Endothelial cell of umbilical vein (primary cell): ENCODE data around the gene ALK. TPM values are rescaled to one million over a fixed set of nuclear protein-coding genes. Genes with fewer than 3 reads are reported as not detected.

Experiments used
- BruUV-seq: library from RNA; stranded (reverse); fragments of 400-500 nt; replicated peaks from 2 replicates; lab custom pipeline; 2021; lab: Mats Ljungman, UMichigan
- CTCF ChIA-PET: fragments of 300-600, 350-600 bp; sonication (Branson Sonifier 250); formaldehyde crosslinking; loops from one replicate; lab custom pipeline; 2021; ENCODE audit warnings: antibody characterized with exemption, inconsistent platforms; lab: Charles Lee
- POLR2A ChIA-PET: fragments of 300-600, 350-600 bp; sonication (Branson Sonifier 250); formaldehyde crosslinking; loops from one replicate; lab custom pipeline; 2021; ENCODE audit warnings: antibody characterized with exemption, inconsistent platforms; lab: Charles Lee
- DNase-seq: peaks from one replicate; pipeline ENCODE4 v3.0.0-alpha.2; 2011; ENCODE audit warnings: low read depth, low spot score
- FAIRE-seq: peaks from 2 replicates; lab custom pipeline; 2011; peaks lifted over from hg19 to GRCh38; lab: Jason Lieb, UNC
- H2AFZ ChIP-seq: 2 replicates; pipeline ENCODE4 v1.6.0; 2012; ENCODE audit warnings: low read depth, low read length, control low read depth, inconsistent platforms
- H3K27ac ChIP-seq: 2 replicates; pipeline ENCODE4 v1.5.1; 2011; ENCODE audit warnings: low read depth, mild to moderate bottlenecking, control low read depth, low read length, moderate library complexity; ENCODE audit not compliant: insufficient read depth
- H3K27me3 ChIP-seq, 2 experiments: 2 replicates each; pipeline versions ENCODE4 v1.6.0 to v1.6.1; 2011; ENCODE audit warnings: low read length in 2 of 2, mixed read lengths in 1 of 2; ENCODE audit not compliant: control insufficient read depth in 2 of 2, insufficient read depth in 2 of 2
- H3K36me3 ChIP-seq, 2 experiments: 2 replicates in 1 of 2; 3 replicates in 1 of 2; pipeline ENCODE4 v1.5.1; 2011; ENCODE audit warnings: low read length in 2 of 2, mild to moderate bottlenecking in 1 of 2, moderate library complexity in 1 of 2; ENCODE audit not compliant: control insufficient read depth in 2 of 2, insufficient read depth in 2 of 2; ENCODE audit errors: extremely low read depth in 1 of 2
- H3K4me1 ChIP-seq: 3 replicates; pipeline ENCODE4 v1.5.1; 2011; ENCODE audit warnings: mild to moderate bottlenecking, low read length; ENCODE audit not compliant: control insufficient read depth, insufficient read depth; ENCODE audit errors: extremely low read depth
- H3K4me2 ChIP-seq: 2 replicates; pipeline ENCODE4 v1.6.1; 2011; ENCODE audit warnings: low read length, control low read depth, mixed read lengths; ENCODE audit not compliant: insufficient read depth
- H3K4me3 ChIP-seq, 3 experiments: fragments of 200-600 bp in 1 of 3; sonication (generic), shearing (Covaris generic) in 1 of 3; replicated peaks in 1 of 3; 2 replicates each; pipeline ENCODE4 v1.5.1; 2011 to 2016; ENCODE audit warnings: control low read depth in 3 of 3, low read length in 3 of 3, mild to moderate bottlenecking in 2 of 3, inconsistent platforms in 1 of 3, low read depth in 1 of 3, moderate library complexity in 1 of 3; ENCODE audit not compliant: insufficient read depth in 1 of 3
- H3K79me2 ChIP-seq: 2 replicates; pipeline ENCODE4 v1.6.0; 2012; ENCODE audit warnings: low read length, inconsistent platforms; ENCODE audit not compliant: control insufficient read depth, insufficient read depth
- H3K9ac ChIP-seq: replicated peaks from 2 replicates; pipeline ENCODE3; 2011; ENCODE audit warnings: low read length, control low read depth; ENCODE audit not compliant: insufficient read depth; ENCODE audit errors: extremely low read depth
- H3K9me1 ChIP-seq: replicated peaks from 3 replicates; pipeline ENCODE4 v1.6.0; 2011; ENCODE audit warnings: mild to moderate bottlenecking, low read length; ENCODE audit not compliant: control insufficient read depth, insufficient read depth; ENCODE audit errors: extremely low read depth
- H3K9me3 ChIP-seq: replicated peaks from 2 replicates; pipeline ENCODE4 v1.5.1; 2012; ENCODE audit warnings: low read length, inconsistent platforms; ENCODE audit not compliant: control insufficient read depth, insufficient read depth
- H4K20me1 ChIP-seq: replicated peaks from 2 replicates; pipeline ENCODE3; 2011; ENCODE audit warnings: mild to moderate bottlenecking, low read length; ENCODE audit not compliant: control insufficient read depth, insufficient read depth; ENCODE audit errors: extremely low read depth
- EZH2 ChIP-seq: IDR thresholded peaks from 2 replicates; pipeline ENCODE4 v1.6.1; 2012; ENCODE audit warnings: borderline replicate concordance, low read depth, mild to moderate bottlenecking, moderate library complexity, low read length, inconsistent platforms; ENCODE audit not compliant: severe bottlenecking
- FOS ChIP-seq: IDR thresholded peaks from 2 replicates; pipeline ENCODE4 v1.6.1; 2011; ENCODE audit warnings: mild to moderate bottlenecking, low read length, moderate library complexity, borderline replicate concordance; ENCODE audit not compliant: insufficient read depth
- GATA2 ChIP-seq: IDR thresholded peaks from 2 replicates; pipeline ENCODE4 v1.7.0; 2011; ENCODE audit warnings: low read depth, mild to moderate bottlenecking, moderate library complexity, mixed read lengths, low read length; ENCODE audit not compliant: insufficient read length, insufficient read depth
- JUN ChIP-seq: IDR thresholded peaks from 2 replicates; pipeline ENCODE4 v1.6.1; 2011; ENCODE audit warnings: borderline replicate concordance, low read depth; ENCODE audit not compliant: insufficient read length, insufficient read depth
- MYC ChIP-seq: IDR thresholded peaks from one replicate; pipeline ENCODE4 v1.6.1; 2011; ENCODE audit warnings: mild to moderate bottlenecking, low read depth, low read length
- POLR2A ChIP-seq: IDR thresholded peaks from 2 replicates; pipeline ENCODE4 v1.6.1; 2012; ENCODE audit warnings: low read depth, mild to moderate bottlenecking, control low read depth, low read length
- POLR2AphosphoS5 ChIP-seq: IDR thresholded peaks from 2 replicates; pipeline ENCODE4 v1.6.1; 2012; ENCODE audit warnings: low read depth, mild to moderate bottlenecking, control low read depth, low read length, moderate library complexity; ENCODE audit not compliant: insufficient read depth
- dilution Hi-C: fragments of 300-500 bp; cut with MboI; formaldehyde crosslinking; loops from one replicate; pipeline ENCODE4 v1.15.0; 2019; ENCODE audit warnings: low sequenced_read_pairs; ENCODE audit not compliant: extremely low pct_ligation_motif_present
- intact Hi-C: fragments of 100-400 bp; cut with micrococcal nuclease; formaldehyde crosslinking; loops from one replicate; pipeline ENCODE4 v1.10.0; 2022
- polyA plus RNA-seq, 4 experiments: library from polyadenylated mRNA; depleted of rRNA in 3 of 4; stranded (reverse) in 3 of 4; unstranded in 1 of 4; fragments of >200 nt; gene quantifications; 2 replicates each; pipeline versions ENCODE4 v1.2.1 to v1.2.3, GENCODE V29; 2011 to 2012; ENCODE audit warnings: missing spikeins in 1 of 4
- total RNA-seq: library from RNA; stranded (reverse); gene quantifications from 2 replicates; pipeline ENCODE4 v1.2.3, GENCODE V29; 2021
- TF ChIP-seq, protein P1 (sequence below), 2 donors: IDR thresholded peaks; 1 replicate in 1 of 2; 2 replicates in 1 of 2; pipeline ENCODE4 v1.5.1; 2011; ENCODE audit warnings: low read length in 2 of 2, mild to moderate bottlenecking in 2 of 2, moderate library complexity in 2 of 2, control low read depth in 1 of 2, inconsistent platforms in 1 of 2, low read depth in 1 of 2; ENCODE audit not compliant: insufficient read depth in 1 of 2; ENCODE audit errors: extremely low read depth in 1 of 2
- TF ChIP-seq, protein P2 (sequence below): IDR thresholded peaks from 2 replicates; pipeline ENCODE4 v1.6.1; 2011; ENCODE audit not compliant: insufficient read depth, insufficient read length

ALK gene
- total and polyA plus RNA-seq, 2 donors (not counting 3 experiments of a cell fraction or from before 2014, with no cell fraction given): not detected

DNA sequence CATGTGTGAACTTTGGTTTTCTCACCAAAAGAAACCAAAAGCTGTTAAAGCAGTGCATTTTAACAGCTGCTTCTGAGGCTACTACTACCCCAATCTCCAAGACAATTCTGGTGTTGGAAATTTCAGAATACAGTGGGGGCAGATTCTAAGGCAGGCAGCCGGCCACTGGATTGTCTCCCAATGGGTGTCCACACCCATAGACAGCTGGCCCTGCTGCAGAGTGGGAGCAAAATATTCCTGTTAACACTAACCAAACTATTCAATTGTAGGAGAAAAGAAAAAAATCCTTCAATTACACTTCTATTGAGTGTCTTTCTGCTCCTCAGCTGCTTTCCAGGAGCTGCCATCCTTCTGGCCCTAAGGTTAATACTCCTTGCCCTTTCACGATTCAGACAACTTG is 223.7 kb downstream of the ALK start:
- FAIRE-seq (no peak), DNase-seq (no peak)
- no peaks in the 10 kb centered on the region for H3K4me1 ChIP-seq
- intact Hi-C loops (no loop called here), dilution Hi-C loops (no loop called here)
- peaks cover 3% of the 10 kb centered on the region for H3K9me3 ChIP-seq
- CTCF ChIA-PET: no interaction called here
- H3K4me2 ChIP-seq: no peak overlapping the region
- H3K9me1 ChIP-seq: no peaks in the 10 kb centered on the region
- no peaks in the 10 kb centered on the region for H3K27me3 ChIP-seq
- H2AFZ ChIP-seq: no peak overlapping the region
- TF ChIP-seq, protein P1, sequence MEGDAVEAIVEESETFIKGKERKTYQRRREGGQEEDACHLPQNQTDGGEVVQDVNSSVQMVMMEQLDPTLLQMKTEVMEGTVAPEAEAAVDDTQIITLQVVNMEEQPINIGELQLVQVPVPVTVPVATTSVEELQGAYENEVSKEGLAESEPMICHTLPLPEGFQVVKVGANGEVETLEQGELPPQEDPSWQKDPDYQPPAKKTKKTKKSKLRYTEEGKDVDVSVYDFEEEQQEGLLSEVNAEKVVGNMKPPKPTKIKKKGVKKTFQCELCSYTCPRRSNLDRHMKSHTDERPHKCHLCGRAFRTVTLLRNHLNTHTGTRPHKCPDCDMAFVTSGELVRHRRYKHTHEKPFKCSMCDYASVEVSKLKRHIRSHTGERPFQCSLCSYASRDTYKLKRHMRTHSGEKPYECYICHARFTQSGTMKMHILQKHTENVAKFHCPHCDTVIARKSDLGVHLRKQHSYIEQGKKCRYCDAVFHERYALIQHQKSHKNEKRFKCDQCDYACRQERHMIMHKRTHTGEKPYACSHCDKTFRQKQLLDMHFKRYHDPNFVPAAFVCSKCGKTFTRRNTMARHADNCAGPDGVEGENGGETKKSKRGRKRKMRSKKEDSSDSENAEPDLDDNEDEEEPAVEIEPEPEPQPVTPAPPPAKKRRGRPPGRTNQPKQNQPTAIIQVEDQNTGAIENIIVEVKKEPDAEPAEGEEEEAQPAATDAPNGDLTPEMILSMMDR (IDR thresholded peaks at IDR 0.05; ENCODE audit: extremely low read depth in 1 of 2, insufficient read depth in 1 of 2, low read depth in 1 of 2, low read length in 2 of 2): no peak
- TF ChIP-seq, protein P2, sequence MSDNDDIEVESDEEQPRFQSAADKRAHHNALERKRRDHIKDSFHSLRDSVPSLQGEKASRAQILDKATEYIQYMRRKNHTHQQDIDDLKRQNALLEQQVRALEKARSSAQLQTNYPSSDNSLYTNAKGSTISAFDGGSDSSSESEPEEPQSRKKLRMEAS: no peak
- TF ChIP-seq MYC (no peak), EZH2 (no peak), POLR2AphosphoS5 (no peak), FOS (no peak), GATA2 (no peak), JUN (no peak), POLR2A (no peak)
- H4K20me1 ChIP-seq: no peaks in the 10 kb centered on the region
- no peak overlapping the region for H3K4me3 ChIP-seq
- H3K9ac ChIP-seq: no peak overlapping the region
- H3K79me2 ChIP-seq: no peaks in the 10 kb centered on the region
- no peak overlapping the region for H3K27ac ChIP-seq
- no TSS peak for BruUV-seq
- POLR2A ChIA-PET: no interaction called here
- no peaks in the 10 kb centered on the region for H3K36me3 ChIP-seq
